Measurements from ENCODE around the gene RAB31.
"Not testable (repeated sequence)": the region's sequence is repeated elsewhere in the genome, so short reads cannot be mapped to it uniquely, and the experiment has no call there.

DNA sequence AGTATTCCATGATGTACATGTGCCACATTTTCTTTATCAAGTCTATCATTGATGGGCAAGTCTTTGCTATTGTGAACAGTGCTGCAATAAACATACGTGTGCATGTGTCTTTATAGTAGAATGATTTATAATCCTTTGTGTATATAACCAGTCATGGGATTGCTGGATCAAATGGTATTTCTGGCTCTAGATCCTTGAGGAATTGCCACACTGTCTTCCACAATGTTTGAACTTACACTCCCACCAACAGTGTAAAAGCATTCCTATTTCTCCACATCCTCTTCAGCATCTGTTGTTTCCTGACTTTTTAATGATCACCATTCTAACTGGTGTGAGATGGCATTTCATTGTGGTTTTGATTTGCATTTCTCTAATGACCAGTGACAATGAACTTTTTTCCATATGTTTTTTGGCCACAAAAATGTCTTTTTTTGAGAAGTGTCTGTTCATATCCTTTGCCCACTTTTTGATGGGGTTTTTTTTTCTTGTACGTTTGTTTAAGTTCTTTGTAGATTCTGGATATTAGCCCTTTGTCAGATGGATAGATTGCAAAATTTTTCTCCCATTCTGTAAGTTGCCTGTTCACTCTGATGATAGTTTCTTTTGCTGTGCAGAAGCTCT is 60.1 kb downstream of the RAB31 start:
- TF ChIP-seq CTCF, POLR2A (IDR thresholded peaks at IDR 0.05): not testable (repeated sequence)

Measured in tibial nerve (tissue), 3 donors.